ENCODE data around the gene SCAP.

SCAP gene

GRCh38 chr3:47418167-47419082, 57.3 kb downstream of the SCAP start:
- Histone ChIP-seq H3K27me3 (ENCODE audit: low read length) (no peaks in the 10 kb centered on the region), H3K36me3 (ENCODE audit: low read length) (no peaks in the 10 kb centered on the region), H3K9ac (ENCODE audit: low read length) (no peak overlapping the region), H3F3A (ENCODE audit: insufficient read depth) (0 out of 2 replicates have a peak, but pooled peaks cover 5% of the 10 kb centered on the region), H3K79me2 (ENCODE audit: insufficient read depth, low read length) (no peaks in the 10 kb centered on the region), H3K4me2 (ENCODE audit: low read depth, low read length, poor library complexity, severe bottlenecking) (no peak overlapping the region), H2AFZ (ENCODE audit: low read depth, low read length, severe bottlenecking) (no peak overlapping the region), H3K9me3 (ENCODE audit: insufficient read depth, low read length) (no peaks in the 10 kb centered on the region), H3K4me3 (ENCODE audit: insufficient read depth, low read length, poor library complexity, severe bottlenecking) (no peak overlapping the region), H3K9me2 (replicated peaks; ENCODE audit: insufficient read depth, low read length) (no peaks in the 10 kb centered on the region), H4K20me1 (ENCODE audit: low read depth, low read length) (no peaks in the 10 kb centered on the region), H3K27ac (ENCODE audit: low read depth, low read length) (no peak overlapping the region)
- no peak for TF ChIP-seq EZH2phosphoT487 (conservative IDR thresholded peaks at IDR 0.05; ENCODE audit: low read length)
- no peak for TF ChIP-seq CTCF (IDR thresholded peaks at IDR 0.05; ENCODE audit: insufficient read depth, low read length, poor library complexity, severe bottlenecking)

GRCh38 chr3:47416041-47416440, 59.7 kb downstream of the SCAP start:
- H3K4me2 ChIP-seq (ENCODE audit: low read depth, low read length, poor library complexity, severe bottlenecking): no peak overlapping the region
- no peaks in the 10 kb centered on the region for H3K9me3 ChIP-seq (ENCODE audit: insufficient read depth, low read length)
- H3F3A ChIP-seq (ENCODE audit: insufficient read depth): 0 out of 2 replicates have a peak, but pooled peaks cover 5% of the 10 kb centered on the region
- no peak overlapping the region for H3K4me3 ChIP-seq (ENCODE audit: insufficient read depth, low read length, poor library complexity, severe bottlenecking)
- no peaks in the 10 kb centered on the region for H4K20me1 ChIP-seq (ENCODE audit: low read depth, low read length)
- no peak overlapping the region for H2AFZ ChIP-seq (ENCODE audit: low read depth, low read length, severe bottlenecking)
- H3K27ac ChIP-seq (ENCODE audit: low read depth, low read length): no peak overlapping the region
- H3K9me2 ChIP-seq (replicated peaks; ENCODE audit: insufficient read depth, low read length): no peaks in the 10 kb centered on the region
- no peak overlapping the region for H3K9ac ChIP-seq (ENCODE audit: low read length)
- H3K79me2 ChIP-seq (ENCODE audit: insufficient read depth, low read length): no peaks in the 10 kb centered on the region
- H3K36me3 ChIP-seq (ENCODE audit: low read length): no peaks in the 10 kb centered on the region
- no peak for TF ChIP-seq CTCF (IDR thresholded peaks at IDR 0.05; ENCODE audit: insufficient read depth, low read length, poor library complexity, severe bottlenecking)
- no peaks in the 10 kb centered on the region for H3K27me3 ChIP-seq (ENCODE audit: low read length)

- H3K4me3 ChIP-seq (ENCODE audit: insufficient read depth, low read length, poor library complexity, severe bottlenecking): no peak overlapping the region
- TF ChIP-seq EZH2phosphoT487 (conservative IDR thresholded peaks at IDR 0.05; ENCODE audit: low read length) (no peak), CTCF (IDR thresholded peaks at IDR 0.05; ENCODE audit: insufficient read depth, low read length, poor library complexity, severe bottlenecking) (no peak)
- H3F3A ChIP-seq (ENCODE audit: insufficient read depth): 0 out of 2 replicates have a peak, but pooled peaks cover 5% of the 10 kb centered on the region
- H3K9me3 ChIP-seq (ENCODE audit: insufficient read depth, low read length): no peaks in the 10 kb centered on the region
- H3K9ac ChIP-seq (ENCODE audit: low read length): no peak overlapping the region
- no peaks in the 10 kb centered on the region for H4K20me1 ChIP-seq (ENCODE audit: low read depth, low read length)
- H3K79me2 ChIP-seq (ENCODE audit: insufficient read depth, low read length): no peaks in the 10 kb centered on the region
- H3K9me2 ChIP-seq (replicated peaks; ENCODE audit: insufficient read depth, low read length): no peaks in the 10 kb centered on the region
- H2AFZ ChIP-seq (ENCODE audit: low read depth, low read length, severe bottlenecking): no peak overlapping the region
- H3K4me2 ChIP-seq (ENCODE audit: low read depth, low read length, poor library complexity, severe bottlenecking): no peak overlapping the region
- H3K36me3 ChIP-seq (ENCODE audit: low read length): no peaks in the 10 kb centered on the region
- H3K27me3 ChIP-seq (ENCODE audit: low read length): no peaks in the 10 kb centered on the region
- H3K27ac ChIP-seq (ENCODE audit: low read depth, low read length): no peak overlapping the region
These were observed 60.8 kb downstream of the SCAP start for GRCh38 chr3:47414666-47415587.
